Head of caudate nucleus (tissue), 42 donors: Measurements from ENCODE around the gene RILPL2.
A peak's percentile ranks its signal among the peaks of the same experiment; 100 is the strongest.
"Not testable (repeated sequence)": the region's sequence is repeated elsewhere in the genome, so short reads cannot be mapped to it uniquely, and the experiment has no call there.

Experiments used
- DNase-seq, 42 donors: peaks; one replicate each; pipeline versions ENCODE4 v3.0.0 to v3.0.0-alpha.2; 2020 to 2021; ENCODE audit warnings: mixed read lengths in 7 of 42
- intact Hi-C: fragments of 100-400 bp; cut with DNase I; formaldehyde crosslinking; loops from one replicate; pipeline ENCODE4 v1.15.0; 2022

RILPL2 gene

GRCh38 chr12:123453165-123453564, 16.7 kb upstream of the RILPL2 start:
- DNase-seq: no peak
- intact Hi-C loops: loop anchor here (10.0 kb wide), 1 partner anchor 58 kb away; no protein-coding TSS in a partner anchor

GRCh38 chr12:123452276-123452550, 15.7 kb upstream of the RILPL2 start:
- DNase-seq: not testable (repeated sequence)
- intact Hi-C loops: loop anchor here (10.0 kb wide), 1 partner anchor 57 kb away; no protein-coding TSS in a partner anchor

- DNase-seq: no peak
- intact Hi-C loops: loop anchor here (10.0 kb wide), 1 partner anchor 56 kb away; no protein-coding TSS in a partner anchor
Measured at GRCh38 chr12:123450636-123451035, 14.2 kb upstream of the RILPL2 start.

DNA sequence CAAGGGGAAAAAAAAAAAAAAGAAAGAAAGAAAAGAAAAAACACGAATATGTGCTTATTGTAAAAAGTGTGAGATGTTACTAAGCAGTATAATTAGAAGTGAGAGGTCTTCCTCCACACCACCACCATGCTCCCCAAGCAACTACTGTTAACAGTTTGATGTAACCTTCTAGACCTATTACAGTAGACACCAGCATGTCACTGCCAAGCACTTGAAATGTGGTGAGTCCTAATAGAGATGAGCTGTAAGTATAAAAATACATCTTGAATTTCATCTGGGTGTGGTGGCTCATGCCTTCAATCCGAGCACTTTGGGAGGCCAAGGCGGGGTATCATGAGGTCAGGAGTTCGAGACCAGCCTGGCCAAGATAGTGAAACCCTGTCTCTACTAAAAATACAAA, 13.4 kb upstream of the RILPL2 start:
- intact Hi-C loops: loop anchor here (10.0 kb wide), 1 partner anchor 55 kb away; no protein-coding TSS in a partner anchor
- DNase-seq: no peak

DNA sequence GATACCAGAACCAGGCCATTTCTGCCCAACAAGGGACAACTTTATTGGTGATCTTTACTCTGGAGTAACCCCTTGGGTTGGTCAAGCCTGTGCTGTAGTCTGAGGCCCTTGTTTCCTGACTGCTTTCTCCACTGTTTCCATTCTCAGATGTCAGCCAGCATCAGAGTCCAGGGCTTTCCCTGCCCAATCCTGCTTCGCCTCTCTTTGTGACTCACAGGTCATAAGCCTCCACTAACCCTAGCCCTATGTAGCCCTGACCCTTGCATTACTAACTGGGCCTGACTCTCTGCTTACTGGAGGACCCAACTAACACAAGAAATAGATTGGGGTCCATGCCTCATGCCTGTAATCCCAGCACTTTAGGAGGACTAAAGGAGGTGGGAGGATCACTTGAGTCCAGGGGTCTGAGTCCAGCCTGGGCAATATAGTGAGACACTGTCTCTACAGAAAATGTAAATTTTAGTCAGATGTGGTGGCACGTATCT, 12.8 kb upstream of the RILPL2 start:
- DNase-seq: no peak
- intact Hi-C loops: no loop called here

- no peak for DNase-seq
- intact Hi-C loops: no loop called here
Measured at GRCh38 chr12:123446333-123446713, 9.8 kb upstream of the RILPL2 start.

DNA sequence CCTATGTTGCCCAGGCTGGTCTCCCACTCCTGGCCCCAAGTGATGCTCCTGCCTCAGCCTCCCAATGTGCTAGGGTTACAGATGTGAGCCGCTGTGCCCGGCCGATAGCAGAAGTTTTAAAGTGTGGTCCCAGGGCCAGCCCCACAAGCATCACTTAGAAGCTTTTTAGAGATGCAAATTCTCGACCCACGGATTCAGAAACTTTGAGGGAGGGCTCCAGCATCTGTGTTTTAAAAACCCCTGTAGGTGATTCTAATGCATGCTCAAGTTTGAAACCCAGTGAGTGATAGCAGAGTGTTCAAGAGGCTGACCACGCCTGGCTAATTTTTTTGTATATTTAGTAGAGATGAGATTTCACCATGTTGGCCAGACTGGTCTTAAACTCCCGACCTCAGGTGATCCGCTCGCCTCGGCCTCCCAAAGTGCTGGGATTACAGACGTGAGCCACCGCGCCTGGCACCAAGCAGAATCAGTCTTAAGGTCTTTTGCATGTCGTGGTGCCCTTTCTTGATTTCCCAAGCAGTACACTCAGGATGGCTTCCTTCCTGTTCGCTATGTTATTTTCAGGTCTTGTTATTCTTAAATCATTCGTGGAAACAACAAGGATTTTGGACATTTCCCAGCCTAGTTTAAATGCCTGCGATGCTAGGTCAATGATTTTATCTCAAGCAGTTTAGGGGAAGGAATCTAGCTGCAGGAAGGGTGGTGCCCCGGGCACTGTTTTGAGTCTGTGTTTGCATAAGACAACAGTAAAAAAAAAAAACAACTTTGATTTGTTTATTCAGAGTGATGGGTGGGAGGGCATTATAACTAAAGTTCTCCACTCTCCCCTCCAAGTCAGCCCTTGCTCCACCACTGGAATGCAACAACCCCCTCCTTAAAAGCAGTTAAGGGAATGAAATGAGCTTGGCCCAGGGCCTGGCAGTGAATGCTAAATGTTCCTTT, 9.2 kb upstream of the RILPL2 start:
- intact Hi-C loops: no loop called here
- DNase-seq: no peak

- DNase-seq: no peak
- intact Hi-C loops: no loop called here
Measured at GRCh38 chr12:123444092-123445026, 7.9 kb upstream of the RILPL2 start.

- DNase-seq: no peak
- intact Hi-C loops: no loop called here
Measured at GRCh38 chr12:123442774-123443173, 6.3 kb upstream of the RILPL2 start.

GRCh38 chr12:123441523-123442164, 5.2 kb upstream of the RILPL2 start:
- intact Hi-C loops: no loop called here
- no peak for DNase-seq

GRCh38 chr12:123435636-123436016, 858 bp downstream of the RILPL2 start:
- intact Hi-C loops: no loop called here
- no peak for DNase-seq

- DNase-seq: no peak
- intact Hi-C loops: no loop called here
Measured at GRCh38 chr12:123433615-123434014, 2.9 kb downstream of the RILPL2 start.

DNA sequence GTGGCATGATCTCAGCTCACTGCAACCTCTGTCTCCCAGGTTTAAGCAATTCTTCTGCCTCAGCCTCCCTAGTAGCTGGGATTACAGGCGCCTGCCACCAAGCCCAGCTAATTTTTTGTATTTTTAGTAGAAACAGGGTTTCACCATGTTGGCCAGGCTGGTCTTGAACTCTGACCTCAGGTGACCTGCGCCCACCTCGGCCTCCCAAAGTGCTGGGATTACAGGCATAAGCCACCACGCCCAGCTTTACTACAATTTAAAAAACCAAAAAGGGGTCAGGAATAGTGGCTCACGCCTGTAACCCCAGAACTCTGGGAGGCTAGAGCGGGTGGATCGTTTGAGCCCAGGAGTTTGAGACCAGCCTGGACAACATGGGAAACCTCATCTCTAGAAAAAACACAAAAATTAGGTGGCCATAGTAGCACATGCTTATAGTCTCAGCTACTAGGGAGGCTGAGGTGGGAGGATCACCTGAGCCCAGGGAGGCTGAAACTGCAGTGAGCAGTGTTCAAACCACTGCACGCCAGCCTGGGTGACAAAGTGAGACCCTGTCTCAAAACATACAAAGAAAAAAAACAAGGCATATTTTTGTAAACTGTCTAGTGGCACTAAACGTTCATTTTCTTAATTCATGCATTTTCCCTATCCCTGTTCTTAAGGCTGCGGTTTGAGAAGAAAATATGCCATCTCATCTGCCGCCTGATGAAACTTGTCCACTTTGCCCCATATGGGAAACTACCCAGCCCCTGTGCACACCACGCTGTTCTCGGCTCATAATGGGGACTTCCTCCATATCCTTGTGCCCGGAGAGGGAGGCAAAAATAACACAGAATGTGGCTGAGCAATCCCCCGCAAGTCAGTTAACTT, 4.3 kb downstream of the RILPL2 start:
- intact Hi-C loops: not testable (repeated sequence)

GRCh38 chr12:123429101-123429500, 7.4 kb downstream of the RILPL2 start:
- DNase-seq, intact Hi-C loops: not testable (repeated sequence)

More for the DNA sequence above, 4.3 kb downstream of the RILPL2 start:
- DNase-seq: peak in 8 of 42 donors; percentile 8 to 50 (median 18)

- no peak for DNase-seq
- intact Hi-C loops: no loop called here
Measured at GRCh38 chr12:123428591-123428990, 7.9 kb downstream of the RILPL2 start.

GRCh38 chr12:123427036-123427769, 9.3 kb downstream of the RILPL2 start:
- peak in 2 of 42 donors; percentile 17 to 34 for DNase-seq
- intact Hi-C loops: no loop called here

DNA sequence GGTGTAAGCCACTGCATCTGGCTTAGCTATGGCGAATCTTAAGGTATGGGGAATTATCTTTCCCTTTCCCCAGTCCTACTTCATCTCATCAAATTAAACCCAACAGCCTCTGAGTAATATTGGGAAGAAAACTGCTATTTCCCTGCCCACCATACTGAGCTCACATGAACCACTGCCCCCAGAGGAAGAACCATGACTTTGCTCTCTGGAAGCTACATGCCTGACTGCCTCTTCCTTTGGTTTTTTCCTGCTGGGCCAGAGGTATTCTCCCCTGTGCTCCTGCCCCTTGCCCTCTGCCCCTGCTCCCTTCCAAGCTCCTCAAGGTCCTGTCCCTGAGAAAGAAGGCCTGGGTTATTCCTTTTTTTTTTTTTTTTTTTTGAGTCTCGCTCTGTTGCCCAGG, 15.2 kb downstream of the RILPL2 start:
- DNase-seq: no peak
- intact Hi-C loops: no loop called here

DNA sequence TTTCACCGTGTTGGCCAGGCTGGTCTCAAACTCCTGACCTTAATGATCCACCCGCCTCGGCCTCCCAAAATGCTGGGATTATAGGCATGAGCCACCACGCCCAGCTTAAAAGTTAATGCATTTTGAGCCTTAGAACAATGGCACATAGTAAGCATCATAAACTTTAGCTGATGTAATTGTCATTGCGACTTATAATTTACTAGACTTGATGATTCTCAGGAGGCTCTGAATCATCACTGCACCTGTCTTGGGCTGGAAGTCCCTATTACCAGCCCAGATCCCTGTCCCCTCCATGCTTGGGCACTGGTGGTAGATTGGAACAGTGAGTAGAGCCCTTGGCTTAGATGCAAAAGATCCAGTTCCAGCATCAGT, 26.5 kb downstream of the RILPL2 start:
- DNase-seq: no peak
- intact Hi-C loops: no loop called here
